Ascending aorta (tissue), 2 donors: ENCODE results near the gene KCNIP2. TPM values are rescaled to one million over a fixed set of nuclear protein-coding genes. Genes with fewer than 3 reads are reported as not detected.

Source experiments
- DNase-seq, 2 donors: peaks; one replicate each; pipeline ENCODE4 v3.0.0-alpha.2; 2019; ENCODE audit warnings: low spot score in 2 of 2
- H3K27ac ChIP-seq, 2 donors: fragments of 200-600 bp; sonication (generic); one replicate each; pipeline ENCODE4 v1.5.1; 2016 to 2017; ENCODE audit warnings: mild to moderate bottlenecking in 1 of 2
- H3K27me3 ChIP-seq: fragments of 200-600 bp; sonication (generic); one replicate; pipeline ENCODE4 v1.5.1; 2017
- H3K36me3 ChIP-seq, 2 donors: fragments of 200-600 bp; sonication (generic); one replicate each; pipeline ENCODE4 v1.5.1; 2016
- H3K4me1 ChIP-seq, 2 donors: fragments of 200-600 bp; sonication (generic); one replicate each; pipeline ENCODE4 v1.5.1; 2016 to 2017; ENCODE audit warnings: mild to moderate bottlenecking in 1 of 2
- H3K4me3 ChIP-seq, 2 donors: fragments of 200-600 bp; sonication (generic); one replicate each; pipeline ENCODE4 v1.5.1; 2016 to 2017; ENCODE audit warnings: mild to moderate bottlenecking in 1 of 2
- H3K9me3 ChIP-seq, 2 donors: fragments of 200-600 bp; sonication (generic); one replicate each; pipeline ENCODE4 v1.5.1; 2016
- intact Hi-C: fragments of 100-400 bp; cut with DNase I; formaldehyde crosslinking; loops from one replicate; pipeline ENCODE4 v1.15.1; 2023
- total RNA-seq: library from RNA; depleted of rRNA; stranded (reverse); fragments of >200 nt; gene quantifications from one replicate; pipeline ENCODE4 v1.1.0, GENCODE V29; 2016
- TF ChIP-seq, protein P1 (sequence below), 3 experiments: fragments of 200-600 bp in 2 of 3; fragments of 450-650 bp in 1 of 3; sonication (generic) in 2 of 3; IDR thresholded peaks; one replicate each; pipeline ENCODE4 v1.5.1; 2016 to 2019; ENCODE audit warnings: antibody characterized with exemption in 3 of 3, mild to moderate bottlenecking in 1 of 3, moderate library complexity in 1 of 3

Gene KCNIP2
- total RNA-seq, 1 donor from 2014 or later, result 1.1 TPM

DNA sequence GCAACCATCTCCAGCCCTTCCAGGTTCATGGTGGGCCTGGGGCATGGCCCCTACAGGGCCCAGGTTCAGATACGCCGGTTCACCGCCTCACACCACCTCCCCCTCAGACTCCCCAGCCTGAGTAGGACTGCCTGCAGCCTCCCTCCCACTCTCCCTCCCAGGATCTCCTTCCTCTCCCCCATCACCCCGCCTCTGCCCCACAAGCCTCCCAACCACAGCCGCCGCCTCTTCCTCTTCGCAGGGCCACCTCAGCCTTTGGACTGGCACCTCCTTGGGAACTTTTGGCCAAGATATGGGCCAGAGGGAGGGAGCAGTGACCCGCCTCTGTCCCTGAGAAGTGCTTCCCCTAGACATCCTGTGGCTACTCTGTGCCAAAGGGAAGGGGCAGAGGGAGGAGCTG, 9.3 kb downstream of the KCNIP2 start:
- Histone ChIP-seq H3K36me3 (no peaks in the 10 kb centered on the region), H3K27me3 (no peaks in the 10 kb centered on the region), H3K4me1 (peaks cover 4 to 5% of the 10 kb centered on the region in 2 donors), H3K4me3 (no peak overlapping the region), H3K9me3 (no peaks in the 10 kb centered on the region), H3K27ac (no peak overlapping the region)
- TF ChIP-seq, protein P1, sequence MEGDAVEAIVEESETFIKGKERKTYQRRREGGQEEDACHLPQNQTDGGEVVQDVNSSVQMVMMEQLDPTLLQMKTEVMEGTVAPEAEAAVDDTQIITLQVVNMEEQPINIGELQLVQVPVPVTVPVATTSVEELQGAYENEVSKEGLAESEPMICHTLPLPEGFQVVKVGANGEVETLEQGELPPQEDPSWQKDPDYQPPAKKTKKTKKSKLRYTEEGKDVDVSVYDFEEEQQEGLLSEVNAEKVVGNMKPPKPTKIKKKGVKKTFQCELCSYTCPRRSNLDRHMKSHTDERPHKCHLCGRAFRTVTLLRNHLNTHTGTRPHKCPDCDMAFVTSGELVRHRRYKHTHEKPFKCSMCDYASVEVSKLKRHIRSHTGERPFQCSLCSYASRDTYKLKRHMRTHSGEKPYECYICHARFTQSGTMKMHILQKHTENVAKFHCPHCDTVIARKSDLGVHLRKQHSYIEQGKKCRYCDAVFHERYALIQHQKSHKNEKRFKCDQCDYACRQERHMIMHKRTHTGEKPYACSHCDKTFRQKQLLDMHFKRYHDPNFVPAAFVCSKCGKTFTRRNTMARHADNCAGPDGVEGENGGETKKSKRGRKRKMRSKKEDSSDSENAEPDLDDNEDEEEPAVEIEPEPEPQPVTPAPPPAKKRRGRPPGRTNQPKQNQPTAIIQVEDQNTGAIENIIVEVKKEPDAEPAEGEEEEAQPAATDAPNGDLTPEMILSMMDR (IDR thresholded peaks at IDR 0.05), result no peak
- DNase-seq, result no peak
- intact Hi-C loops, result no loop called here

DNA sequence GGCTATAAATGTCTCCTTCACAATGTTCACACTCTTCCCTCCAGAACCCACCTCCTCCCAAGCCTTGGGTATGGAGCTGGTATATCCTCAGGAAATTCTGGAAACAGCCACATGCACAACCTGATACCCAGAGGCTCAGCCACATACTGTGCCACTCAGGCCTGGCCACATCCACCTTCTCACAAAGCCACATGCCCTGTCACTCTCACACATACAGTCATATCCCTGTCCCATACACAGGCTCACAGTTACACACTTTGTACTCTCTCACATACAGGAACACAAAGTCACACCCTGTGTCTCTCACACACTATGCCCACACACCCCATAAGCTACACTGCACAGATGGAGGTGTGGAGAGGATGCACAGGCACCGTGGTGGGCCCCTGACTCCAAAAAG, 10.1 kb downstream of the KCNIP2 start:
- Histone ChIP-seq H3K9me3 (no peaks in the 10 kb centered on the region), H3K36me3 (no peaks in the 10 kb centered on the region), H3K4me3 (no peak overlapping the region), H3K4me1 (peaks cover 4 to 5% of the 10 kb centered on the region in 2 donors), H3K27ac (no peak overlapping the region), H3K27me3 (no peaks in the 10 kb centered on the region)
- TF ChIP-seq, protein P1 (IDR thresholded peaks at IDR 0.05), result no peak
- intact Hi-C loops, result no loop called here
- no peak for DNase-seq

DNA sequence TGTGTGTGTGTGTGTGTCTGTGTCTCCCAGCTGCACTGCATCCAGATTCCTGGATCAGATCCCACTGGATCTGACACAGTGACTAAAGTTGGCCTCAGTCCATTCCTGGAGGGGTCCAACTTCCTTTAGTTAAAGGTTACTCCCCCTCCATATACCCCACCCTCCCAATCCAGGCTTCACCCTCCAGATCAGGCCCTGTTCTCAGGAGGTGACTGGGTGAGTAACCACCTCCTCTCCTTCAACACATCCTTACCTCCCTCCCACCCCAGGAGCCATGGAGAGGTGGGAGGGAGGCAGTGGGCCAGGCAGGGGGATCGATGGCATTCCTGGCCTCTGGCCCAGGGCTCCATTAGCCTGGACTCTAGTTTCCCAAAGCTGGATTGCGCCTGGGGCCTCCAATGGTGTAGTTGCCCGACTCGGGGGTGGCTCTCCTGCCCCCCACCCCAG, 11.3 kb downstream of the KCNIP2 start:
- no peaks in the 10 kb centered on the region for H3K36me3 ChIP-seq
- H3K4me1 ChIP-seq, result peaks cover 4 to 5% of the 10 kb centered on the region in 2 donors
- TF ChIP-seq, protein P1 (IDR thresholded peaks at IDR 0.05), result no peak
- no peaks in the 10 kb centered on the region for H3K9me3 ChIP-seq
- no peak overlapping the region for H3K4me3 ChIP-seq
- no peaks in the 10 kb centered on the region for H3K27me3 ChIP-seq
- intact Hi-C loops, result no loop called here
- DNase-seq, result peak in 1 of 2 donors; percentile 61
- H3K27ac ChIP-seq, result no peak overlapping the region

DNA sequence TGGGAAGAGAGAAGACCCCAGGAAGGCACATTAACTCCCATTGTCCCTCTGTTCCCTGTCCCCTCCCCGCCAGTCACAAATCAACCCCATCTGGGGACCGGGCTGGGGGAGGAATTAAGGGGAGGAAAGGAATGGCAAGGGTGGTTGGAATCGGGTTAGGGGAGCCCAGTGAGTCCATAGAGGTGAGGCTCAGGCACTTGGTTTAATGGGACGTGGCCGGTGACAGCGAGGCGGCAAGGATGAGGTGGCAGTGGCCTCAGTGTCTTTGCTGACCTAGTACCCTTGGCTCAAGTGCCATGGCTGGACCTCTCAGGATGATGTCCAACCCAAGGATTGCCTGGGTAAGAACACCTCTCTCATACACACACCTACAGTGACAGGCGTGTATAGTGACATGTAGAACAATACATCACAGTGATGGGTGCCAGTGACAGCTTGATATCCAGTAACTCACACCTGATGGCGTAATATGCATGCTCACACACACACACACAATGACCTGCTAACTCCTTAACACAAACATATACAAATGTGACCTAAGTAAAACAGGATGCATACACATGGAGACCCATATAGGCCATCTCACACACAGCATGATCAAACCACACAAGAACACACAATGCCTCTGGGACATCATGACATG, 12.3 kb downstream of the KCNIP2 start:
- intact Hi-C loops, result no loop called here
- Histone ChIP-seq H3K4me3 (peak overlapping the region; percentile 59 to 61), H3K27me3 (no peaks in the 10 kb centered on the region), H3K4me1 (peaks cover 4 to 5% of the 10 kb centered on the region in 2 donors), H3K9me3 (no peaks in the 10 kb centered on the region), H3K36me3 (peaks cover 0 to 3% of the 10 kb centered on the region in 2 donors), H3K27ac (peak overlapping the region; percentile 24 to 51)
- DNase-seq, result peak in 1 of 2 donors; percentile 59
- TF ChIP-seq, protein P1 (IDR thresholded peaks at IDR 0.05), result no peak

- H3K4me1 ChIP-seq, result peaks cover 4 to 5% of the 10 kb centered on the region in 2 donors
- H3K27ac ChIP-seq, result peak overlapping the region; percentile 24 to 51
- H3K4me3 ChIP-seq, result peak overlapping the region; percentile 59 to 61
- H3K9me3 ChIP-seq, result no peaks in the 10 kb centered on the region
- H3K27me3 ChIP-seq, result no peaks in the 10 kb centered on the region
- intact Hi-C loops, result no loop called here
- peaks cover 0 to 3% of the 10 kb centered on the region in 2 donors for H3K36me3 ChIP-seq
- DNase-seq, result peak; percentile 78 to 90
- TF ChIP-seq, protein P1 (IDR thresholded peaks at IDR 0.05), result no peak
Measured at GRCh38 chr10:101830322-101831168, 13.1 kb downstream of the KCNIP2 start.
